SU-DHL-6 (cell line): ENCODE results near the gene GALNT10.

ENCODE experiments used
- H2AFZ ChIP-seq: fragments of 200-600 bp; sonication (generic); 2 replicates; pipeline ENCODE4 v1.6.1; 2014; ENCODE audit warnings: low read depth, mild to moderate bottlenecking, moderate library complexity, mixed read lengths, antibody characterized with exemption, low read length; ENCODE audit not compliant: severe bottlenecking
- H3F3A ChIP-seq: fragments of 200-600 bp; shearing (Covaris generic); 2 replicates; pipeline ENCODE4 v1.6.0; 2016; ENCODE audit warnings: antibody characterized with exemption, mild to moderate bottlenecking; ENCODE audit not compliant: insufficient read depth
- H3K27ac ChIP-seq: fragments of 200-600 bp; sonication (generic); 2 replicates; pipeline ENCODE4 v1.5.1; 2016; ENCODE audit warnings: low read depth, mild to moderate bottlenecking, low read length, moderate library complexity, mixed read lengths
- H3K27me3 ChIP-seq: fragments of 200-600 bp; sonication (generic), shearing (Covaris generic); 2 replicates; pipeline ENCODE4 v1.6.0; 2014; ENCODE audit warnings: mild to moderate bottlenecking, low read length
- H3K36me3 ChIP-seq: fragments of 200-600 bp; sonication (generic); 2 replicates; pipeline ENCODE4 v1.6.1; 2014; ENCODE audit warnings: mild to moderate bottlenecking, low read length, mixed read lengths
- H3K4me2 ChIP-seq: fragments of 300-600, 200-600 bp; shearing (Covaris generic), sonication (generic); 2 replicates; pipeline ENCODE4 v1.6.0; 2014; ENCODE audit warnings: low read length, low read depth, mild to moderate bottlenecking; ENCODE audit not compliant: poor library complexity, severe bottlenecking
- H3K4me3 ChIP-seq: fragments of 200-600 bp; sonication (generic); 2 replicates; pipeline ENCODE4 v1.5.1; 2014; ENCODE audit warnings: antibody characterized with exemption, low read length, mild to moderate bottlenecking, mixed read lengths; ENCODE audit not compliant: insufficient read depth, poor library complexity, severe bottlenecking
- H3K79me2 ChIP-seq: fragments of 200-600 bp; sonication (generic); 2 replicates; pipeline ENCODE4 v1.6.1; 2014; ENCODE audit warnings: mild to moderate bottlenecking, low read length, moderate library complexity; ENCODE audit not compliant: insufficient read depth
- H3K9ac ChIP-seq: fragments of 200-600 bp; sonication (generic); 2 replicates; pipeline ENCODE4 v1.7.0; 2014; ENCODE audit warnings: mild to moderate bottlenecking, low read length
- H3K9me2 ChIP-seq: fragments of 200-600 bp; sonication (generic); replicated peaks from 2 replicates; pipeline ENCODE4 v1.6.1; 2014; ENCODE audit warnings: low read length; ENCODE audit not compliant: insufficient read depth
- H3K9me3 ChIP-seq: fragments of 200-600 bp; sonication (generic); 2 replicates; pipeline ENCODE4 v1.6.1; 2014; ENCODE audit warnings: low read length, mixed read lengths; ENCODE audit not compliant: insufficient read depth
- H4K20me1 ChIP-seq: fragments of 200-600 bp; sonication (generic); 2 replicates; pipeline ENCODE4 v1.6.1; 2014; ENCODE audit warnings: low read depth, mild to moderate bottlenecking, antibody characterized with exemption, low read length, moderate library complexity, mixed read lengths
- EZH2phosphoT487 ChIP-seq: fragments of 200-600 bp; sonication (generic), shearing (Covaris generic); conservative IDR thresholded peaks from 2 replicates; pipeline ENCODE4 v1.6.1; 2018; ENCODE audit warnings: mild to moderate bottlenecking, antibody characterized with exemption, low read length, moderate library complexity, mixed read lengths
- TF ChIP-seq, protein P1 (sequence below): fragments of 200-600 bp; sonication (generic); IDR thresholded peaks from one replicate; pipeline ENCODE4 v1.5.1; 2017; ENCODE audit warnings: antibody characterized with exemption, mild to moderate bottlenecking, low read length, moderate library complexity; ENCODE audit not compliant: insufficient read depth, poor library complexity, severe bottlenecking

GALNT10 gene

DNA sequence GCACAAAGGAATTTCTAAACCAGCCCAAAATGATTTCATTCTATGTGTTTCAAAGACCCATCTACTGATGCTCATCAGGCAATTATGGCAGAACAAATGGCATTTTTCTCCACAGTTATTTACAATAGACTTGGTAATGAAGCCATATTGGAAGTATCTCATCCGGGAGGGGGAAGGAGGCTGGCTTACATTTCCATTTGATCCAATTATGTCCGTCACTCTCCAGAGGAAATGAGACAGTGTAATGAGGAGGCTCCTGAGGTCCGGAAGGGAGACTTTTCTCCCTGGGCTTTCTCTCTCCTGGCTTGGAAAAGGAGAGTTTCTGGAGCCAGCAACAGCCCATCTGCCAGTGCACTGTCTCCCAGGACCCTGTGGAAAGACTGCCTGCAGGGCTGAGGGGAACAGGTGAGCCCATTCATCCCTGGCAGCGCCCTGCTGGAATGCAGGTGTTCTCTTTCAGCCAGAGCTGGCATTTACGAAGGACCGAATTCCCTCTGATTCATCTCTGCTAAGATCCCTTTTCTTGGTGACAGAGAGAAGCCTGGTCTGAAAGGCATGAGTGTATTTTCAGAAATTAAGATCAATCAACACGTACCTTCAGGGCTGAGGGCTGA lies 200.3 kb downstream of the GALNT10 start:
- no peak overlapping the region for H3K4me2 ChIP-seq
- TF ChIP-seq, protein P1, sequence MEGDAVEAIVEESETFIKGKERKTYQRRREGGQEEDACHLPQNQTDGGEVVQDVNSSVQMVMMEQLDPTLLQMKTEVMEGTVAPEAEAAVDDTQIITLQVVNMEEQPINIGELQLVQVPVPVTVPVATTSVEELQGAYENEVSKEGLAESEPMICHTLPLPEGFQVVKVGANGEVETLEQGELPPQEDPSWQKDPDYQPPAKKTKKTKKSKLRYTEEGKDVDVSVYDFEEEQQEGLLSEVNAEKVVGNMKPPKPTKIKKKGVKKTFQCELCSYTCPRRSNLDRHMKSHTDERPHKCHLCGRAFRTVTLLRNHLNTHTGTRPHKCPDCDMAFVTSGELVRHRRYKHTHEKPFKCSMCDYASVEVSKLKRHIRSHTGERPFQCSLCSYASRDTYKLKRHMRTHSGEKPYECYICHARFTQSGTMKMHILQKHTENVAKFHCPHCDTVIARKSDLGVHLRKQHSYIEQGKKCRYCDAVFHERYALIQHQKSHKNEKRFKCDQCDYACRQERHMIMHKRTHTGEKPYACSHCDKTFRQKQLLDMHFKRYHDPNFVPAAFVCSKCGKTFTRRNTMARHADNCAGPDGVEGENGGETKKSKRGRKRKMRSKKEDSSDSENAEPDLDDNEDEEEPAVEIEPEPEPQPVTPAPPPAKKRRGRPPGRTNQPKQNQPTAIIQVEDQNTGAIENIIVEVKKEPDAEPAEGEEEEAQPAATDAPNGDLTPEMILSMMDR, result no peak
- no peak for TF ChIP-seq EZH2phosphoT487
- H3K79me2 ChIP-seq, result no peaks in the 10 kb centered on the region
- no peaks in the 10 kb centered on the region for H3K9me3 ChIP-seq
- no peak overlapping the region for H3K27ac ChIP-seq
- no peaks in the 10 kb centered on the region for H3K27me3 ChIP-seq
- H2AFZ ChIP-seq, result no peak overlapping the region
- H3F3A ChIP-seq, result no peaks in the 10 kb centered on the region
- H3K36me3 ChIP-seq, result no peaks in the 10 kb centered on the region
- H4K20me1 ChIP-seq, result no peaks in the 10 kb centered on the region
- H3K4me3 ChIP-seq, result no peak overlapping the region
- no peaks in the 10 kb centered on the region for H3K9me2 ChIP-seq
- no peak overlapping the region for H3K9ac ChIP-seq

DNA sequence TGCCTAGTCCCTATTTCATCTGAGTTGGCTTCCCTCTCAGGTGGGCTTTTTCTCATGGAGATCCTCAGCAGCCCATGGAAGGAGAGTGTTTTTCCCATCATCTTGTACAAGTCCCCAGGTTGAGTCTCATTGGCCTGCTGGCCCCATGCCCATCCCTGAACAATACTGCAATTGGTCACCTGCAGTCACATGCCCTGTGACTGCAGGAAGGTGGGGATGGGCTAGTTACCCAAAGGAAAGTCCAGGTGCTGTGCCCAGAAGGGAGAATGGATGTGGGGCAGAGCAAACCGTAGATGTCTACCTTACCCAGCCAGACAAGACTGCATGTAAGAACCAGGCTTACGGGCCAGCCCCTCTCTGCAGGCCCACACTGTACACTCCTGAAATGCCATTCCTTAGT lies 201.3 kb downstream of the GALNT10 start:
- Histone ChIP-seq H3K9me2 (no peaks in the 10 kb centered on the region), H3K9ac (no peak overlapping the region), H3K4me3 (no peak overlapping the region), H3K27me3 (no peaks in the 10 kb centered on the region), H3K9me3 (no peaks in the 10 kb centered on the region), H2AFZ (no peak overlapping the region), H3K27ac (no peak overlapping the region), H3K36me3 (no peaks in the 10 kb centered on the region), H4K20me1 (no peaks in the 10 kb centered on the region), H3K4me2 (no peak overlapping the region), H3K79me2 (no peaks in the 10 kb centered on the region), H3F3A (no peaks in the 10 kb centered on the region)
- no peak for TF ChIP-seq EZH2phosphoT487
- TF ChIP-seq, protein P1, result no peak

DNA sequence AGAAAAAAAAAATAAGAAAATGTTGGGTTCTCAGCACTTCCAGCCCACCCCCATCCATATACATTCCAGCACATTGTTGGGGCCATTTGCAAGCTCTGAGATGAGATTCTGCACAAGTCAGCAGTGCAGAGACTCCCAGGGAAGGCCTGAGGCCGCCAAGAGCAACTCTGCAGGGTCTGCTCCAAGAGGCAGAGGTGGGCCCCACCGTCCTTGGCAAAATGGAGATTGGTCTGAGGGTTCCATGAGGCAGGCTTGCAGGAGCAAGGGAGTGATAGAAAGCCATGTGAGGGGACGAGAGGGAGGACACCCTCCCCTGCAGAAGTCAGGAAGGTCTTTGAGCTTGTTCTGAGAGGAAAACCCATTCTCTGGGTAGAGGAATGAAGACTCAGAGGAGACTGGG lies 203.3 kb downstream of the GALNT10 start:
- no peak for TF ChIP-seq EZH2phosphoT487
- TF ChIP-seq, protein P1, result no peak
- no peaks in the 10 kb centered on the region for H4K20me1 ChIP-seq
- no peak overlapping the region for H3K4me2 ChIP-seq
- no peak overlapping the region for H3K9ac ChIP-seq
- H3K4me3 ChIP-seq, result no peak overlapping the region
- H3K79me2 ChIP-seq, result no peaks in the 10 kb centered on the region
- no peaks in the 10 kb centered on the region for H3K27me3 ChIP-seq
- no peaks in the 10 kb centered on the region for H3K36me3 ChIP-seq
- H3F3A ChIP-seq, result no peaks in the 10 kb centered on the region
- no peak overlapping the region for H3K27ac ChIP-seq
- H3K9me2 ChIP-seq, result no peaks in the 10 kb centered on the region
- no peak overlapping the region for H2AFZ ChIP-seq
- H3K9me3 ChIP-seq, result no peaks in the 10 kb centered on the region
